ENCODE measurements around the gene NOTUM. TPM values are rescaled to one million over a fixed set of nuclear protein-coding genes. Genes with fewer than 3 reads are reported as not detected.

NOTUM gene
- total and polyA plus RNA-seq, 10 of the 15 experiments (the other 5 are each of a cell fraction or from before 2014, with no cell fraction given), result 0.04 to 0.13 TPM; not detected in 8

- Histone ChIP-seq H3K4me2 (ENCODE audit: control insufficient read depth, insufficient read depth) (no peak overlapping the region), H3K4me1 (ENCODE audit: control insufficient read depth, insufficient read depth, low read length) (no peaks in the 10 kb centered on the region), H4K20me1 (ENCODE audit: control insufficient read depth, insufficient read depth) (no peaks in the 10 kb centered on the region), H3K9ac (ENCODE audit: control insufficient read depth, insufficient read depth, low read length) (no peak overlapping the region), H3K27ac (ENCODE audit: control insufficient read depth, insufficient read depth) (no peak overlapping the region), H2AFZ (ENCODE audit: control insufficient read depth, low read depth, low read length) (no peak overlapping the region), H3K9me3 (replicated peaks; ENCODE audit: control insufficient read depth, insufficient read depth, low read length) (no peaks in the 10 kb centered on the region), H3K36me3 (ENCODE audit: control insufficient read depth in 2 of 2, insufficient read depth in 2 of 2, low read length in 1 of 2) (no peaks in the 10 kb centered on the region), H3K79me2 (ENCODE audit: control insufficient read depth, insufficient read depth, low read length) (no peaks in the 10 kb centered on the region), H3K27me3 (replicated peaks in 1 of 2; ENCODE audit: control insufficient read depth in 2 of 2, insufficient read depth in 2 of 2, low read length in 1 of 2) (peaks cover 3 to 10% of the 10 kb centered on the region in 2 experiments), H3K4me3 (no peak overlapping the region)
- 69% methylated on average over 26 of the region's 26 CpGs for WGBS (ENCODE audit: insufficient coverage, insufficient replicate concordance, low lambda C conversion rate, missing lambda C conversion rate)
- in situ Hi-C loops (cut with MboI), result no loop called here
- BruUV-seq (replicated peaks), result no TSS peak
- no peak for FAIRE-seq
- intact Hi-C loops (cut with micrococcal nuclease; ENCODE audit: unreplicated experiment), result no loop called here
- DNase-seq (ENCODE audit: low read depth, low spot score), result no peak
- POLR2A ChIA-PET, result interaction anchor here (0.6 to 1.0 kb wide), 3 partner anchors 12 to 231 kb away, joined by 4 to 5 read pairs (median 4); partner anchors contain the start of genes CENPX and LRRC45
- RAD21 ChIA-PET (ENCODE audit: unreplicated experiment), result interaction anchor here (0.9 to 1.7 kb wide), 2 partner anchors 65 to 86 kb away, joined by 3 to 4 read pairs; no protein-coding TSS in a partner anchor
- SMC1A ChIA-PET (ENCODE audit: uncharacterized antibody, unreplicated experiment), result interaction anchor here (1.1 kb wide), 1 partner anchor 66 kb away, joined by 3 read pairs; no protein-coding TSS in a partner anchor
- no peak for ATAC-seq
- TF ChIP-seq JUNB (IDR thresholded peaks at IDR 0.05) (no peak), ELK1 (IDR thresholded peaks at IDR 0.05; ENCODE audit: low read depth, low read length) (no peak), ZNF592 (IDR thresholded peaks at IDR 0.05) (no peak), ESRRA (IDR thresholded peaks at IDR 0.05; ENCODE audit: low read length) (no peak), ZNF24 (IDR thresholded peaks at IDR 0.05) (no peak), BACH1 (IDR thresholded peaks at IDR 0.05; ENCODE audit: borderline replicate concordance) (no peak), MXI1 (IDR thresholded peaks at IDR 0.05; ENCODE audit: low read depth, low read length) (no peak), ZNF217 (IDR thresholded peaks at IDR 0.05) (no peak), CEBPZ (IDR thresholded peaks at IDR 0.05; ENCODE audit: low read depth, low read length) (no peak), NBN (IDR thresholded peaks at IDR 0.05) (no peak)
- CTCF ChIA-PET, result interaction anchor here (1.0 to 1.4 kb wide), 4 partner anchors 10 to 83 kb away, joined by 3 to 4 read pairs (median 4); no protein-coding TSS in a partner anchor
These were observed 5.8 kb downstream of the NOTUM start for GRCh38 chr17:81955058-81955681.
